ENCODE data around the gene CYP3A7. TPM values are rescaled to one million over a fixed set of nuclear protein-coding genes. Genes with fewer than 3 reads are reported as not detected.
"Not testable (repeated sequence)": the region's sequence is repeated elsewhere in the genome, so short reads cannot be mapped to it uniquely, and the experiment has no call there.

CYP3A7 gene
- total and polyA plus RNA-seq, 2 donors (not counting 1 experiment from before 2014, with no cell fraction given): not detected

- Mint-ChIP-seq H3K27ac (no peak overlapping the region), H3K4me3 (no peak overlapping the region), H3K9me3 (ENCODE audit: insufficient read depth) (no peaks in the 10 kb centered on the region), H3K27me3 (peaks cover 24% of the 10 kb centered on the region), H3K4me1 (no peaks in the 10 kb centered on the region)
- DNase-seq: no peak
- no peak overlapping the region for H3K4me2 ChIP-seq (replicated peaks; ENCODE audit: low read depth, low read length, poor library complexity, severe bottlenecking)
- no peak overlapping the region for H3K4me3 ChIP-seq (ENCODE audit: control extremely low read depth in 1 of 5, extremely low read depth in 1 of 5, insufficient read depth in 1 of 5, low read depth in 2 of 5, low read length in 4 of 5)
- H3K27me3 ChIP-seq (replicated peaks in 1 of 4; ENCODE audit: control extremely low read depth in 1 of 4, control insufficient read depth in 3 of 4, insufficient read depth in 4 of 4, low read length in 3 of 4): no peaks in the 10 kb centered on the region
- intact Hi-C loops (cut with micrococcal nuclease): no loop called here
- no peaks in the 10 kb centered on the region for H4K20me1 ChIP-seq (ENCODE audit: control insufficient read depth, insufficient read depth, low read length, poor library complexity, severe bottlenecking)
- no peak overlapping the region for H3K27ac ChIP-seq (ENCODE audit: low read length in 2 of 2)
- H3K36me3 ChIP-seq (replicated peaks in 1 of 2; ENCODE audit: control extremely low read depth in 1 of 2, control insufficient read depth in 1 of 2, extremely low read depth in 1 of 2, insufficient read depth in 2 of 2, low read length in 1 of 2): no peaks in the 10 kb centered on the region
- H2AFZ ChIP-seq (ENCODE audit: insufficient read depth, low read depth, low read length, poor library complexity, severe bottlenecking): no peak overlapping the region
- no peak for TF ChIP-seq CTCF (IDR thresholded peaks at IDR 0.05)
- TF ChIP-seq EZH2 (IDR thresholded peaks at IDR 0.05; ENCODE audit: borderline replicate concordance, insufficient read depth, low read depth, low read length, poor library complexity, severe bottlenecking): no peak
- POLR2A ChIA-PET: no interaction called here
- H3K9me3 ChIP-seq (ENCODE audit: control extremely low read depth in 1 of 3, control insufficient read depth in 2 of 3, insufficient read depth in 1 of 3, low read length in 2 of 3): peaks cover 0 to 3% (median 0%) of the 10 kb centered on the region in 3 donors
- WGBS (ENCODE audit: insufficient coverage): 94% methylated on average over 3 of the region's 5 CpGs
- no peak for ATAC-seq (ENCODE audit: low read depth)
- H3K4me1 ChIP-seq (ENCODE audit: control insufficient read depth in 2 of 2, insufficient read depth in 2 of 2, low read length in 2 of 2): no peaks in the 10 kb centered on the region
- CTCF ChIA-PET: no interaction called here
- no peak overlapping the region for H3K9ac ChIP-seq (ENCODE audit: low read length)
- no peaks in the 10 kb centered on the region for H3K79me2 ChIP-seq (ENCODE audit: control insufficient read depth, insufficient read depth, low read length)
These were observed 35.0 kb downstream of the CYP3A7 start for GRCh38 chr7:99699946-99700345.

DNA sequence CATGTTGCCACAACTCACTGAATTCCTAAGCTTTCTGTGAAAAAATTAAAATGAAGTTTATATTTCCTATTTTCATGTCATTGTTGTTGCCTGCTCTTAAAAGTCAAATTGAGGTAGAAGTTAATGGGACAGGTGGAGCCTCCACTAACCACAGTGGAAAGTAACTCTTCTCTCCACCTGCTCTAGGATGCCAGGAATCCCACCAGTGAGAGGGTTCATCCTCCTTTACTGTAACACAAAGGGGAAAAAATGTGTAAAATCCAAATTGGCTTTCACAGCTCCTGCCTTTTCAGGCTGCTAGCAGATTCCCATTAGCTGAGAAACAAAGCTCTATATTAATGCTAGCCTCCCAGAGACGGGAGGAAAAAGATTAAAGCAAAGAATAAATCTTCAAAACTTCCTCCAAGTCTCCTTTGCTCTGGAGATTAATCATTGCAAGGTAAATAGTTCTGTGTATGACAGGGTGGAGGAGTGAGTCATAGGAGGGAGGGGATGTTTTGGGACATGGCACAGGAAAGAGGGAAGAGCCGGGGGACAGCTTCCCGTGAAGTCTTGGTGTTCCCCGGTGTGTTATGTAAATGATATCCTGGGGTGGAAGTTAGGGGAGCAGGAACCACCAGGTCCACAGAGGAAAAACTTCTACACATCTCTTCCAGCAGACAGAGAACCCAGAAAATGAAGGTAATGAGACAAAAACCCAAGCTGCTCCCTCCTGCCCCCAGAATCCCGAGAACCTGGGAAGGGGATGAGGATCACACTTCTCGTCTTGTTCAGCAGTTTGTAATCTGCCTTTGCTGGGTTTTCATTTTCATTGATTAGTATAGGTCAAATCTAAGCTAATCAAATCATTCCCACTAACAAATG is 35.9 kb downstream of the CYP3A7 start:
- H3K9ac ChIP-seq (ENCODE audit: low read length); H3K4me2 ChIP-seq (replicated peaks; ENCODE audit: low read depth, low read length, poor library complexity, severe bottlenecking); H3K27me3 ChIP-seq (replicated peaks in 1 of 4; ENCODE audit: control extremely low read depth in 1 of 4, control insufficient read depth in 3 of 4, insufficient read depth in 4 of 4, low read length in 3 of 4); CTCF ChIA-PET; POLR2A ChIA-PET; H3K79me2 ChIP-seq (ENCODE audit: control insufficient read depth, insufficient read depth, low read length); DNase-seq; H3K36me3 ChIP-seq (replicated peaks in 1 of 2; ENCODE audit: control extremely low read depth in 1 of 2, control insufficient read depth in 1 of 2, extremely low read depth in 1 of 2, insufficient read depth in 2 of 2, low read length in 1 of 2); H3K9me3 ChIP-seq (ENCODE audit: control extremely low read depth in 1 of 3, control insufficient read depth in 2 of 3, insufficient read depth in 1 of 3, low read length in 2 of 3); H3K4me3 ChIP-seq (ENCODE audit: control extremely low read depth in 1 of 5, extremely low read depth in 1 of 5, insufficient read depth in 1 of 5, low read depth in 2 of 5, low read length in 4 of 5); H3K4me1 ChIP-seq (ENCODE audit: control insufficient read depth in 2 of 2, insufficient read depth in 2 of 2, low read length in 2 of 2); intact Hi-C loops (cut with micrococcal nuclease); H3K9me3 Mint-ChIP-seq (ENCODE audit: insufficient read depth); H4K20me1 ChIP-seq (ENCODE audit: control insufficient read depth, insufficient read depth, low read length, poor library complexity, severe bottlenecking); H3K4me1 Mint-ChIP-seq; H3K27ac ChIP-seq (ENCODE audit: low read length in 2 of 2); H3K27ac Mint-ChIP-seq; ATAC-seq (ENCODE audit: low read depth); H2AFZ ChIP-seq (ENCODE audit: insufficient read depth, low read depth, low read length, poor library complexity, severe bottlenecking); H3K4me3 Mint-ChIP-seq: not testable (repeated sequence)
- no CpG with 5 or more reads among the region's 6 CpGs for WGBS (ENCODE audit: insufficient coverage)
- peaks cover 24% of the 10 kb centered on the region for H3K27me3 Mint-ChIP-seq

All from B cell (primary cell).